HEK293 (cell line): ENCODE measurements around the gene SPOCK1.

Source experiments
- CTCF ChIP-seq: fragments of 450-650 bp; formaldehyde crosslinking; IDR thresholded peaks from 2 replicates; pipeline ENCODE4 v1.5.1; 2016; ENCODE audit warnings: missing biosample characterization, missing genetic modification characterization
- MEIS1 ChIP-seq: sonication (generic); formaldehyde crosslinking; IDR thresholded peaks from 2 replicates; pipeline ENCODE4 v1.8.1; 2022; ENCODE audit warnings: missing genetic modification reagents, mild to moderate bottlenecking, borderline replicate concordance
- PRDM1 ChIP-seq: fragments of 450-650 bp; formaldehyde crosslinking; IDR thresholded peaks from 2 replicates; pipeline ENCODE4; 2016; ENCODE audit warnings: missing biosample characterization, missing genetic modification characterization
- SP2 ChIP-seq: fragments of 450-650 bp; formaldehyde crosslinking; IDR thresholded peaks from 2 replicates; pipeline ENCODE4 v1.5.1; 2016; ENCODE audit warnings: missing biosample characterization, missing genetic modification characterization
- YY1 ChIP-seq: fragments of 450-650 bp; formaldehyde crosslinking; IDR thresholded peaks from 2 replicates; pipeline ENCODE4 v1.5.1; 2018; ENCODE audit warnings: missing biosample characterization, missing genetic modification characterization
- ZBTB21 ChIP-seq: fragments of 450-650 bp; formaldehyde crosslinking; IDR thresholded peaks from 2 replicates; pipeline ENCODE4 v1.5.1; 2017; ENCODE audit warnings: missing biosample characterization, missing genetic modification characterization
- ZBTB26 ChIP-seq: fragments of 450-650 bp; formaldehyde crosslinking; optimal IDR thresholded peaks from 2 replicates; pipeline ENCODE3; 2016; ENCODE audit warnings: missing biosample characterization, mild to moderate bottlenecking, missing genetic modification characterization
- ZBTB44 ChIP-seq: fragments of 450-650 bp; IDR thresholded peaks from 2 replicates; pipeline ENCODE4 v1.5.1; 2018; ENCODE audit warnings: missing biosample characterization, mild to moderate bottlenecking, missing genetic modification characterization
- ZNF274 ChIP-seq, 2 experiments: fragments of 200-500 bp in 1 of 2; fragments of 450-650 bp in 1 of 2; sonication (Bioruptor generic) in 1 of 2; formaldehyde crosslinking in 1 of 2; IDR thresholded peaks; 2 replicates each; pipeline versions ENCODE4 v1.5.1 to v1.6.1; 2014 to 2016; ENCODE audit warnings: borderline replicate concordance in 1 of 2, inconsistent platforms in 1 of 2, low read length in 1 of 2, missing biosample characterization in 1 of 2, missing genetic modification characterization in 1 of 2
- ZNF335 ChIP-seq: fragments of 450-650 bp; formaldehyde crosslinking; conservative IDR thresholded peaks from 2 replicates; pipeline ENCODE4 v1.5.1; 2016; ENCODE audit warnings: missing biosample characterization, missing genetic modification characterization
- ZNF449 ChIP-seq: fragments of 450-650 bp; formaldehyde crosslinking; IDR thresholded peaks from 2 replicates; pipeline ENCODE4 v1.5.1; 2017; ENCODE audit warnings: missing biosample characterization, mild to moderate bottlenecking, missing genetic modification characterization, moderate library complexity
- ZNF658 ChIP-seq: fragments of 450-650 bp; formaldehyde crosslinking; IDR thresholded peaks from 2 replicates; pipeline ENCODE4; 2016; ENCODE audit warnings: missing biosample characterization, missing genetic modification characterization
- ZSCAN16 ChIP-seq: fragments of 450-650 bp; formaldehyde crosslinking; IDR thresholded peaks from 2 replicates; pipeline ENCODE4 v1.5.1; 2016; ENCODE audit warnings: missing biosample characterization, missing genetic modification characterization

GRCh38 chr5:137280656-137281055, 218.5 kb downstream of the SPOCK1 start:
- TF ChIP-seq ZBTB44 (tag by site-specific recombination) (no peak), ZSCAN16 (tag by site-specific recombination) (no peak), SP2 (tag by site-specific recombination) (no peak), CTCF (tag by site-specific recombination) (no peak), ZNF449 (tag by site-specific recombination) (no peak), YY1 (tag by site-specific recombination) (no peak), ZNF274 (IDR thresholded peaks at IDR 0.05; ENCODE audit: low read length) (no peak), ZNF274 (tag by site-specific recombination; IDR thresholded peaks at IDR 0.05; ENCODE audit: borderline replicate concordance) (no peak), MEIS1 (CRISPR knock-in tag) (no peak), ZNF658 (no peak), PRDM1 (tag by site-specific recombination) (no peak), ZBTB26 (tag by site-specific recombination) (no peak), ZNF335 (tag by site-specific recombination) (no peak), ZBTB21 (no peak)
